SK-N-SH (cell line): ENCODE measurements around the gene ME1. TPM values are rescaled to one million over a fixed set of nuclear protein-coding genes. Genes with fewer than 3 reads are reported as not detected.

Experiments used
- CTCF ChIA-PET: fragments of 300-600, 350-600 bp; formaldehyde crosslinking; extraction: SDS; loops from one replicate; lab custom pipeline; 2021; lab: Yijun Ruan, JAX
- POLR2A ChIA-PET: fragments of 350-600 bp; sonication (Branson Sonifier 250); formaldehyde crosslinking; extraction: SDS; loops from one replicate; lab custom pipeline; 2020; ENCODE audit warnings: antibody characterized with exemption, inconsistent platforms; lab: Yijun Ruan, JAX
- DNase-seq: peaks from one replicate; pipeline ENCODE4 v3.0.0; 2012
- H2AFZ ChIP-seq: fragments of 200-600 bp; sonication (generic); 2 replicates; pipeline ENCODE4 v1.8.1; 2016; ENCODE audit warnings: antibody characterized with exemption, mild to moderate bottlenecking, low read depth
- H3F3A ChIP-seq: fragments of 200-600 bp; sonication (generic); replicated peaks from 2 replicates; pipeline ENCODE3; 2016; ENCODE audit warnings: antibody characterized with exemption, mild to moderate bottlenecking; ENCODE audit not compliant: insufficient read depth
- H3K27ac ChIP-seq, 2 experiments: fragments of 200-500 bp in 1 of 2; fragments of 200-600 bp in 1 of 2; sonication (Bioruptor generic) in 1 of 2; sonication (generic), shearing (Covaris generic) in 1 of 2; 2 replicates each; pipeline versions ENCODE4 v1.5.1 to v1.6.1; 2014 to 2016; ENCODE audit warnings: low read depth in 2 of 2, inconsistent platforms in 1 of 2, low read length in 1 of 2, mild to moderate bottlenecking in 1 of 2, mixed read lengths in 1 of 2
- H3K27me3 ChIP-seq: fragments of 200-600 bp; sonication (generic), shearing (Covaris generic); 2 replicates; pipeline ENCODE4 v1.6.1; 2016; ENCODE audit warnings: mixed run types; ENCODE audit not compliant: insufficient read depth
- H3K36me3 ChIP-seq, 2 experiments: fragments of 200-500 bp in 1 of 2; fragments of 200-600 bp in 1 of 2; sonication (Bioruptor generic) in 1 of 2; sonication (generic) in 1 of 2; replicated peaks in 1 of 2; 2 replicates each; pipeline versions ENCODE3 to v1.5.1; 2014 to 2016; ENCODE audit warnings: low read length in 1 of 2, mild to moderate bottlenecking in 1 of 2; ENCODE audit not compliant: insufficient read depth in 2 of 2, control insufficient read depth in 1 of 2
- H3K4me1 ChIP-seq, 2 experiments: fragments of 200-500 bp in 1 of 2; fragments of 200-600 bp in 1 of 2; sonication (Bioruptor generic) in 1 of 2; sonication (generic), shearing (Covaris generic) in 1 of 2; 2 replicates each; pipeline versions ENCODE4 v1.5.1 to v1.6.1; 2014 to 2016; ENCODE audit warnings: low read depth in 1 of 2, low read length in 1 of 2, mixed run types in 1 of 2; ENCODE audit not compliant: insufficient read depth in 2 of 2, control insufficient read depth in 1 of 2
- H3K4me2 ChIP-seq: fragments of 200-600 bp; sonication (generic), shearing (Covaris generic); 2 replicates; pipeline ENCODE4 v1.6.1; 2017; ENCODE audit warnings: mixed run types
- H3K4me3 ChIP-seq, 2 experiments: fragments of 200-500 bp in 1 of 2; fragments of 200-600 bp in 1 of 2; sonication (Bioruptor generic) in 1 of 2; sonication (generic), shearing (Covaris generic) in 1 of 2; 2 replicates each; pipeline versions ENCODE4 v1.5.1 to v1.8.1; 2014 to 2016; ENCODE audit warnings: low read depth in 2 of 2, inconsistent platforms in 1 of 2, low read length in 1 of 2, mild to moderate bottlenecking in 1 of 2, mixed read lengths in 1 of 2, moderate library complexity in 1 of 2
- H3K79me2 ChIP-seq: fragments of 200-600 bp; sonication (generic); 2 replicates; pipeline ENCODE4 v1.8.1; 2017; ENCODE audit warnings: mild to moderate bottlenecking; ENCODE audit not compliant: insufficient read depth
- H3K9ac ChIP-seq: fragments of 200-600 bp; sonication (generic); 2 replicates; pipeline ENCODE4 v1.6.1; 2017; ENCODE audit warnings: mixed run types
- H3K9me2 ChIP-seq: fragments of 200-600 bp; sonication (generic); 2 replicates; pipeline ENCODE4 v1.6.1; 2017; ENCODE audit warnings: mixed run types
- H3K9me3 ChIP-seq: fragments of 200-600 bp; sonication (generic); 2 replicates; pipeline ENCODE4 v1.6.1; 2017; ENCODE audit warnings: mixed run types, mild to moderate bottlenecking, moderate library complexity
- H4K20me1 ChIP-seq: fragments of 200-600 bp; sonication (generic); 2 replicates; pipeline ENCODE4 v1.6.1; 2017; ENCODE audit warnings: mild to moderate bottlenecking, mixed run types; ENCODE audit not compliant: insufficient read depth
- CTCF ChIP-seq: fragments of 200-600 bp; sonication (generic); IDR thresholded peaks from 2 replicates; pipeline ENCODE4 v1.6.1; 2017; ENCODE audit warnings: antibody characterized with exemption, mild to moderate bottlenecking, moderate library complexity
- EZH2phosphoT487 ChIP-seq: fragments of 200-600 bp; sonication (generic); IDR thresholded peaks from 2 replicates; pipeline ENCODE4 v1.6.1; 2017; ENCODE audit warnings: low read depth, mixed run types, mild to moderate bottlenecking, antibody characterized with exemption, moderate library complexity, borderline replicate concordance
- FOSL2 ChIP-seq: IDR thresholded peaks from 2 replicates; pipeline ENCODE4 v1.4.0; 2012; ENCODE audit warnings: low read depth, mild to moderate bottlenecking, moderate library complexity, borderline replicate concordance
- FOXM1 ChIP-seq: IDR thresholded peaks from 2 replicates; pipeline ENCODE4 v1.4.0; 2012; ENCODE audit warnings: low read depth, mild to moderate bottlenecking
- GABPA ChIP-seq: IDR thresholded peaks from 2 replicates; pipeline ENCODE4 v1.4.0; 2012; ENCODE audit warnings: low read depth, mild to moderate bottlenecking
- RAD21 ChIP-seq: IDR thresholded peaks from 2 replicates; pipeline ENCODE4 v1.6.1; 2012; ENCODE audit warnings: mild to moderate bottlenecking, low read length
- SIN3A ChIP-seq: IDR thresholded peaks from 2 replicates; pipeline ENCODE4 v1.6.1; 2012; ENCODE audit warnings: low read depth, mild to moderate bottlenecking, low read length, moderate library complexity, borderline replicate concordance
- TAF1 ChIP-seq: IDR thresholded peaks from 2 replicates; pipeline ENCODE4 v1.6.1; 2012; ENCODE audit warnings: low read depth, mild to moderate bottlenecking, low read length, moderate library complexity, borderline replicate concordance
- TCF12 ChIP-seq: IDR thresholded peaks from 2 replicates; pipeline ENCODE4 v1.4.0; 2012
- USF2 ChIP-seq: fragments of 150-350 bp; IDR thresholded peaks from 2 replicates; pipeline ENCODE4 v1.6.1; 2017; ENCODE audit warnings: antibody characterized with exemption, low read length, low read depth, borderline replicate concordance
- WGBS: methylation state at CpG from one replicate; pipeline ENCODE4 v1.1.6; 2017; ENCODE audit warnings: low lambda C conversion rate; 5-methylcytosine and 5-hydroxymethylcytosine counted together
- polyA plus RNA-seq, 3 experiments: library from polyadenylated mRNA; depleted of rRNA; stranded (reverse); fragments of >200 nt; gene quantifications; 2 replicates each; pipeline ENCODE4 v1.2.3, GENCODE V29; 2012

The ME1 gene
- polyA plus RNA-seq, 1 of the 3 experiments (the other 2 are of a cell fraction): 4.9 TPM

- H3K4me1 ChIP-seq: peaks cover 0 to 5% of the 10 kb centered on the region in 2 experiments; a peak in 3 of 4 replicates
- no peak for DNase-seq
- H3K9ac ChIP-seq: no peak overlapping the region
- H3K27ac ChIP-seq: no peak overlapping the region
- H3F3A ChIP-seq: peaks cover 4% of the 10 kb centered on the region
- no peaks in the 10 kb centered on the region for H3K9me2 ChIP-seq
- H4K20me1 ChIP-seq: no peaks in the 10 kb centered on the region
- 93% methylated on average over 2 of the region's 2 CpGs for WGBS
- H3K36me3 ChIP-seq: no peaks in the 10 kb centered on the region
- H3K27me3 ChIP-seq: no peaks in the 10 kb centered on the region
- TF ChIP-seq CTCF (no peak), SIN3A (no peak)
- no peaks in the 10 kb centered on the region for H3K9me3 ChIP-seq
- H3K79me2 ChIP-seq: peaks cover 10% of the 10 kb centered on the region
- no peak overlapping the region for H3K4me2 ChIP-seq
- ChIA-PET CTCF (interaction anchor here (1.0 to 1.6 kb wide), 3 partner anchors 10 to 80 kb away, joined by 5 read pairs; partner anchors contain the start of gene PRSS35), POLR2A (no interaction called here)
- H2AFZ ChIP-seq: no peak overlapping the region
- H3K4me3 ChIP-seq: no peak overlapping the region
Observed at GRCh38 chr6:83432636-83433035, 1.8 kb upstream of the ME1 start.

GRCh38 chr6:83431545-83432155 is 799 bp upstream of the ME1 start:
- TF ChIP-seq EZH2phosphoT487 (no peak), FOXM1 (no peak), CTCF (no peak), USF2 (no peak), FOSL2 (no peak), TCF12 (no peak), RAD21 (no peak), GABPA (no peak), TAF1 (no peak)
- Histone ChIP-seq H3K4me3 (peak overlapping the region in 1 of 2 experiments; percentile 86; a peak in 2 of 4 replicates), H3K79me2 (peaks cover 10% of the 10 kb centered on the region), H3F3A (peaks cover 4% of the 10 kb centered on the region), H3K9me3 (no peaks in the 10 kb centered on the region), H3K27me3 (no peaks in the 10 kb centered on the region), H3K9ac (no peak overlapping the region), H3K27ac (peak overlapping the region in 1 of 2 experiments; percentile 77; a peak in 1 of 4 replicates), H3K4me1 (peaks cover 0 to 5% of the 10 kb centered on the region in 2 experiments; a peak in 3 of 4 replicates), H3K36me3 (peaks cover 0 to 4% of the 10 kb centered on the region in 2 experiments), H3K9me2 (no peaks in the 10 kb centered on the region), H3K4me2 (no peak overlapping the region), H4K20me1 (no peaks in the 10 kb centered on the region), H2AFZ (peak overlapping the region; percentile 98)
- CTCF ChIA-PET: interaction anchor here (1.4 to 1.6 kb wide), 3 partner anchors 9 to 81 kb away, joined by 3 to 5 read pairs (median 5); partner anchors contain the start of gene PRSS35
- POLR2A ChIA-PET: no interaction called here
- WGBS: 90% methylated on average over 15 of the region's 19 CpGs
- no peak for DNase-seq
